Measurements from ENCODE around the gene JOSD1. TPM values are rescaled to one million over a fixed set of nuclear protein-coding genes. Genes with fewer than 3 reads are reported as not detected.

The JOSD1 gene
- polyA plus RNA-seq, 3 donors: 7.1 to 83.5 (median 7.2) TPM

DNA sequence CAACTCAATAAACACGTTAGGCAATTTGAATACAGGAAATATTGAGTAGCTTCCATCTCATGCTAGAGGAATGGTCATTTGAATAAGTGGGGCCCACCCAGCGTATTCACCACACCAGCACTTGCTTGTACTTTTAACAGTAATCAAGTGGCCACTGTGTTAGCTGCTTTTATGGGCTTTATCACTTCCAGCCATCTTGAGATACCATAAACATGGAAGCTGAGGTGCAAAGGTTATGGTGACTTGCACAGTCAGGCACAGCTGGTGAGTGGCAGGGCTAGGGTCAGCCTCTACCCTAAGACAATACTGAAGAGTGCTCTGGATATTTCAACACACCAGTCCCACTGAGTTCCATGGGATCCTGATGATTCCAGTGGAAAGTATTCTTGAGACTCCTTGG lies 6.7 kb downstream of the JOSD1 start:
- Mint-ChIP-seq H3K4me3 (no peak overlapping the region), H3K27me3 (ENCODE audit: low read depth in 3 of 3) (no peaks in the 10 kb centered on the region), H3K4me1 (peaks cover 32% of the 10 kb centered on the region), H3K27ac (peak overlapping the region in 1 of 7 donors; percentile 1), H3K9me3 (no peaks in the 10 kb centered on the region), H3K36me3 (peaks cover 31 to 34% of the 10 kb centered on the region in 2 donors)
- DNase-seq: no peak
- H3K27me3 ChIP-seq (ENCODE audit: control insufficient read depth in 2 of 2, insufficient read depth in 2 of 2, low read length in 2 of 2): no peaks in the 10 kb centered on the region
- no peak overlapping the region for H3K27ac ChIP-seq (ENCODE audit: low read depth in 1 of 2, low read length in 2 of 2)
- H3K9me3 ChIP-seq (replicated peaks in 1 of 2; ENCODE audit: control insufficient read depth in 1 of 2, insufficient read depth in 1 of 2, low read length in 2 of 2): no peaks in the 10 kb centered on the region
- peaks cover 0 to 33% of the 10 kb centered on the region in 2 donors for H3K36me3 ChIP-seq (replicated peaks in 1 of 2; ENCODE audit: control insufficient read depth in 1 of 2, insufficient read depth in 2 of 2, low read length in 2 of 2)
- no CpG with 5 or more reads among the region's 2 CpGs for WGBS (ENCODE audit: insufficient coverage)
- H3K4me3 ChIP-seq (replicated peaks in 1 of 3; ENCODE audit: low read depth in 2 of 3, low read length in 3 of 3): no peak overlapping the region
- H3K4me2 ChIP-seq (replicated peaks; ENCODE audit: extremely low read depth, low read length, poor library complexity, severe bottlenecking): no peak overlapping the region
- peaks cover 51% of the 10 kb centered on the region for H3K79me2 ChIP-seq (ENCODE audit: insufficient read depth, low read length)
- intact Hi-C loops (cut with micrococcal nuclease): no loop called here
- peaks cover 16% of the 10 kb centered on the region for H4K20me1 ChIP-seq (ENCODE audit: insufficient read depth, low read length)
- no peak for TF ChIP-seq CTCF (IDR thresholded peaks at IDR 0.05)
- H2AFZ ChIP-seq (ENCODE audit: insufficient read depth, low read depth, low read length, poor library complexity, severe bottlenecking): no peak overlapping the region
- H3K9ac ChIP-seq (ENCODE audit: insufficient read depth, low read length, poor library complexity, severe bottlenecking): no peak overlapping the region
- H3K4me1 ChIP-seq (ENCODE audit: control insufficient read depth in 1 of 2, insufficient read depth in 2 of 2, low read length in 2 of 2): peaks cover 28 to 33% of the 10 kb centered on the region in 2 donors

- no CpG with 5 or more reads among the region's 1 CpG for WGBS (ENCODE audit: insufficient coverage)
- Histone ChIP-seq H3K27ac (ENCODE audit: low read depth in 1 of 2, low read length in 2 of 2) (no peak overlapping the region), H3K36me3 (replicated peaks in 1 of 2; ENCODE audit: control insufficient read depth in 1 of 2, insufficient read depth in 2 of 2, low read length in 2 of 2) (peaks cover 37 to 77% of the 10 kb centered on the region in 2 donors), H3K79me2 (ENCODE audit: insufficient read depth, low read length) (peaks cover 21% of the 10 kb centered on the region), H3K27me3 (ENCODE audit: control insufficient read depth in 2 of 2, insufficient read depth in 2 of 2, low read length in 2 of 2) (no peaks in the 10 kb centered on the region), H3K9me3 (replicated peaks in 1 of 2; ENCODE audit: control insufficient read depth in 1 of 2, insufficient read depth in 1 of 2, low read length in 2 of 2) (no peaks in the 10 kb centered on the region), H3K4me1 (ENCODE audit: control insufficient read depth in 1 of 2, insufficient read depth in 2 of 2, low read length in 2 of 2) (no peaks in the 10 kb centered on the region), H3K9ac (ENCODE audit: insufficient read depth, low read length, poor library complexity, severe bottlenecking) (no peak overlapping the region), H4K20me1 (ENCODE audit: insufficient read depth, low read length) (peaks cover 4% of the 10 kb centered on the region), H3K4me2 (replicated peaks; ENCODE audit: extremely low read depth, low read length, poor library complexity, severe bottlenecking) (no peak overlapping the region), H2AFZ (ENCODE audit: insufficient read depth, low read depth, low read length, poor library complexity, severe bottlenecking) (no peak overlapping the region), H3K4me3 (replicated peaks in 1 of 3; ENCODE audit: low read depth in 2 of 3, low read length in 3 of 3) (no peak overlapping the region)
- intact Hi-C loops (cut with micrococcal nuclease): no loop called here
- H3K9me3 Mint-ChIP-seq: no peaks in the 10 kb centered on the region
- TF ChIP-seq CTCF (IDR thresholded peaks at IDR 0.05): no peak
- no peak for DNase-seq
- H3K36me3 Mint-ChIP-seq: peaks cover 57 to 72% of the 10 kb centered on the region in 2 donors
- H3K4me3 Mint-ChIP-seq: no peak overlapping the region
- no peak overlapping the region for H3K27ac Mint-ChIP-seq
- H3K4me1 Mint-ChIP-seq: no peaks in the 10 kb centered on the region
- peaks cover 0 to 2% (median 0%) of the 10 kb centered on the region in 3 donors for H3K27me3 Mint-ChIP-seq (ENCODE audit: low read depth in 3 of 3)
These were observed 11.1 kb downstream of the JOSD1 start for GRCh38 chr22:38689651-38690050.
